ENCODE results near the gene SNX4.

DNA sequence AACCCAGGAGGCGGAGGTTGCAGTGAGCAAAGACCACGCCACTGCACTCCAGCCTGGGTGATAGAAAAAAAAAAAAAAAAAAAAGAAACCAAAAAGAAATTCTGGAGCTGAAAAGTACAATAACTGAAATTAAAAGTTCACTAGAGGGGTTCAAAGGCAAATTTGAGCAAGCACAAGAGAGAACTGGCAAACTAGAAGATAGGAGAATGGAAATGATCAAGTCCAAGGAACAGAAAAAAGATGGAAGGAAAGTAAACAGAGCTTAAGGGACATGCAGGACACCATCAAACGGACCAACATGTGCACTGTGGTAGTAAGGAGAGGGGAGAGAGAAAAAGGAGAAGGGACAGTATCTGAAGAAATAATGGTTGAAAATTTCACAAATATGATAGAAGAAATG, 12.9 kb downstream of the SNX4 start:
- TF ChIP-seq, protein P1, sequence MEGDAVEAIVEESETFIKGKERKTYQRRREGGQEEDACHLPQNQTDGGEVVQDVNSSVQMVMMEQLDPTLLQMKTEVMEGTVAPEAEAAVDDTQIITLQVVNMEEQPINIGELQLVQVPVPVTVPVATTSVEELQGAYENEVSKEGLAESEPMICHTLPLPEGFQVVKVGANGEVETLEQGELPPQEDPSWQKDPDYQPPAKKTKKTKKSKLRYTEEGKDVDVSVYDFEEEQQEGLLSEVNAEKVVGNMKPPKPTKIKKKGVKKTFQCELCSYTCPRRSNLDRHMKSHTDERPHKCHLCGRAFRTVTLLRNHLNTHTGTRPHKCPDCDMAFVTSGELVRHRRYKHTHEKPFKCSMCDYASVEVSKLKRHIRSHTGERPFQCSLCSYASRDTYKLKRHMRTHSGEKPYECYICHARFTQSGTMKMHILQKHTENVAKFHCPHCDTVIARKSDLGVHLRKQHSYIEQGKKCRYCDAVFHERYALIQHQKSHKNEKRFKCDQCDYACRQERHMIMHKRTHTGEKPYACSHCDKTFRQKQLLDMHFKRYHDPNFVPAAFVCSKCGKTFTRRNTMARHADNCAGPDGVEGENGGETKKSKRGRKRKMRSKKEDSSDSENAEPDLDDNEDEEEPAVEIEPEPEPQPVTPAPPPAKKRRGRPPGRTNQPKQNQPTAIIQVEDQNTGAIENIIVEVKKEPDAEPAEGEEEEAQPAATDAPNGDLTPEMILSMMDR (IDR thresholded peaks at IDR 0.05): no peak
- no peak for TF ChIP-seq POLR2A (IDR thresholded peaks at IDR 0.05)

Data from esophagus squamous epithelium (tissue), 4 donors.